C4-2B (cell line): Measurements from ENCODE around the gene SHANK1.
"Not testable (repeated sequence)": the region's sequence is repeated elsewhere in the genome, so short reads cannot be mapped to it uniquely, and the experiment has no call there.

Experiments
- H3K27ac ChIP-seq: fragments of 450-650 bp; 2 replicates; pipeline ENCODE4 v1.5.1; 2017
- ZFX ChIP-seq: fragments of 450-650 bp; IDR thresholded peaks from 2 replicates; pipeline ENCODE4 v1.6.1; 2017
- TF ChIP-seq, protein P1 (sequence below): fragments of 450-650 bp; conservative IDR thresholded peaks from 2 replicates; pipeline ENCODE4 v1.5.1; 2017; ENCODE audit warnings: mild to moderate bottlenecking

The SHANK1 gene

DNA sequence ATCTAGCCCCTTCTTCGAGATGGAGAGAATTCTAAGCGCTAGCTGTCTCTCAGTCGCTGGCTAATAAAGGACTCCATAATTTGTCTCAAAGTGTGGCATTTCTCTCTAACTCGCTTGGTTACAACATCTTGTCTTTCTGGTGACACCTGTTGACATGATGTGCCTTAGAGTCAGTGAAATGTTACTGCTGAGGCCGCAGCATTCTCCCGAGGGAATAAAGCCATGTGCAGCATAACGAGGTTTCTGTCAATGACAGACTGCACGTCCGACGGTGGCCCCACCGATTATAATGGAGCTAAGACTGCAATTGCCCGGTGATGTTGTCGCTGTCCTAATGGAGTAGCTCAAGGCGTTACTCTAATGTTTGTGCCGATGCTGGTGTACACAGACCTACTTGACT is 30.4 kb upstream of the SHANK1 start:
- TF ChIP-seq, protein P1, sequence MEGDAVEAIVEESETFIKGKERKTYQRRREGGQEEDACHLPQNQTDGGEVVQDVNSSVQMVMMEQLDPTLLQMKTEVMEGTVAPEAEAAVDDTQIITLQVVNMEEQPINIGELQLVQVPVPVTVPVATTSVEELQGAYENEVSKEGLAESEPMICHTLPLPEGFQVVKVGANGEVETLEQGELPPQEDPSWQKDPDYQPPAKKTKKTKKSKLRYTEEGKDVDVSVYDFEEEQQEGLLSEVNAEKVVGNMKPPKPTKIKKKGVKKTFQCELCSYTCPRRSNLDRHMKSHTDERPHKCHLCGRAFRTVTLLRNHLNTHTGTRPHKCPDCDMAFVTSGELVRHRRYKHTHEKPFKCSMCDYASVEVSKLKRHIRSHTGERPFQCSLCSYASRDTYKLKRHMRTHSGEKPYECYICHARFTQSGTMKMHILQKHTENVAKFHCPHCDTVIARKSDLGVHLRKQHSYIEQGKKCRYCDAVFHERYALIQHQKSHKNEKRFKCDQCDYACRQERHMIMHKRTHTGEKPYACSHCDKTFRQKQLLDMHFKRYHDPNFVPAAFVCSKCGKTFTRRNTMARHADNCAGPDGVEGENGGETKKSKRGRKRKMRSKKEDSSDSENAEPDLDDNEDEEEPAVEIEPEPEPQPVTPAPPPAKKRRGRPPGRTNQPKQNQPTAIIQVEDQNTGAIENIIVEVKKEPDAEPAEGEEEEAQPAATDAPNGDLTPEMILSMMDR, result no peak
- no peak for TF ChIP-seq ZFX
- no peak overlapping the region for H3K27ac ChIP-seq

DNA sequence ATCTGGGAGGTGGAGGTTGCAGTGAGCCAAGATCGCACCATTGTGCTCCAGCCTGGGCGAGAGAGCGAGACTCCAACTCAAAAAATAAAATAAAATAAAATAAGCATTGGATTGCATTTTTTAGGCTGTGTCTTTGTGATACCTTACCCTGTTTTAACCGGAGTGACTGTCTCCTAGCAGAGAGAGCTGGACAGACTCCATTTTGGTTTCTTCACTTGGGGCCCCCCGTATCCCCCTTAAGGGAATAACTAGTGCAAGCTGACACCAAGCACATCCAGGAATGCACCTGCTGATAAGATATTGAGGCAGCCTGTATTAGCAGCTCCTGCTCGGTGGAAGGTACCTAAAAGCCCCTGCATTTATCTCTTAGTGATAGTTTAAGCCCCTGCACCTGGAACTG is 29.9 kb upstream of the SHANK1 start:
- no peak overlapping the region for H3K27ac ChIP-seq
- no peak for TF ChIP-seq ZFX
- TF ChIP-seq, protein P1, result no peak

DNA sequence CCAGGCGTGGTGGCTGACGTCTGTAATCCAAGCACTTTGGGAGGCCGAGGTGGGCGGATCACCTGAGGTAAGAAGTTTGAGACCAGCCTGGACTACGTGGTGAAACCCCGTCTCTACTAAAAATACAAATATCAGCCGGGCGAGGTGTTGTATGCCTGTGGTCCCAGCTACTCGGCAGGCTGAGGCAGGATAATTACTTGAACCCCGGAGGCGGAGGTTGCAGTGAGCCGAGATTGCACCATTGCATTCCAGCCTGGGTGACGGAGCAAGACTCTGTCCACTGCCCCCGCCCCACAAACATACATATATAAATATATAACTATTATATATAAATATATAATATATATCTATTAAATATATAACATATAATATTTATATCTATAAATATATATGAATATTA is 27.5 kb upstream of the SHANK1 start:
- not testable (repeated sequence) for H3K27ac ChIP-seq

DNA sequence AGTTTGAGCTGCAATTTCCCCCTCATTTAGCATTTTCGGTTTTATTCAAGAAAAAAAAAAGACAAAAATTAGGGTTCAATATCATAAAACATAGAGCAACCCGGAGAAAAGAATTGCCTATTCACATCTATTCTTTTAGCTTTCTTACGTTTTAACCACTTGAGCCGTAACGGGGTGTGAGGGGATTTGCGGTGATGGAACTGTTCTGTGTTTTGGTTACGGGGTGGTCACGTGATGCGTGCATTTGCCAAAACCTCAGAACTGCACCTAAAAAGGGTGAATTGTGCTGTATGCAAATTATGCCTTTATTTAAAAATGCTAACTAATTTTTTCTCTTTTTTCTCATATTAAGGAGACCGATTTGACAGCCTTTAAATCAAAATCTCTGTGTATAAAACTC is 25.6 kb upstream of the SHANK1 start:
- H3K27ac ChIP-seq, result no peak overlapping the region
- TF ChIP-seq, protein P1, result no peak
- TF ChIP-seq ZFX, result no peak

DNA sequence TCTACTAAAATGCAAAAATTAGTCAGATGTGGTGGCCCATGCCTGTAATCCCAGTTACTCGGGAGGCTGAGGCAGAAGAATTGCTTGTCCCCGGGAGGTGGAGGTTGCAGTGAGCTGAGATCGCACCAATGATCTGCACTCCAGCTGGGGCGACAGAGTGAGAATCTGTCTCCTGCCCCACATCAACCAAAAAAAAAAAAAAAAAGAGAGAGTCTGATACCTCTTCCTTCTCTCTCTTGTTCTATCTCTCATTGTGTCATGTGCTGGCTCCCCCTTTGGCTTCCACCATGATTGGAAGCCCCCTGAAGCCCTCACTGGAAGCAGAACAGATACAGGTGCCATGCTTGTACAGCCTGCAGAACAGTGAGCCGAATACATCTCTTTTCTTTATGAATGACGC is 23.9 kb upstream of the SHANK1 start:
- no peak overlapping the region for H3K27ac ChIP-seq
- TF ChIP-seq, protein P1, result no peak
- TF ChIP-seq ZFX, result no peak

DNA sequence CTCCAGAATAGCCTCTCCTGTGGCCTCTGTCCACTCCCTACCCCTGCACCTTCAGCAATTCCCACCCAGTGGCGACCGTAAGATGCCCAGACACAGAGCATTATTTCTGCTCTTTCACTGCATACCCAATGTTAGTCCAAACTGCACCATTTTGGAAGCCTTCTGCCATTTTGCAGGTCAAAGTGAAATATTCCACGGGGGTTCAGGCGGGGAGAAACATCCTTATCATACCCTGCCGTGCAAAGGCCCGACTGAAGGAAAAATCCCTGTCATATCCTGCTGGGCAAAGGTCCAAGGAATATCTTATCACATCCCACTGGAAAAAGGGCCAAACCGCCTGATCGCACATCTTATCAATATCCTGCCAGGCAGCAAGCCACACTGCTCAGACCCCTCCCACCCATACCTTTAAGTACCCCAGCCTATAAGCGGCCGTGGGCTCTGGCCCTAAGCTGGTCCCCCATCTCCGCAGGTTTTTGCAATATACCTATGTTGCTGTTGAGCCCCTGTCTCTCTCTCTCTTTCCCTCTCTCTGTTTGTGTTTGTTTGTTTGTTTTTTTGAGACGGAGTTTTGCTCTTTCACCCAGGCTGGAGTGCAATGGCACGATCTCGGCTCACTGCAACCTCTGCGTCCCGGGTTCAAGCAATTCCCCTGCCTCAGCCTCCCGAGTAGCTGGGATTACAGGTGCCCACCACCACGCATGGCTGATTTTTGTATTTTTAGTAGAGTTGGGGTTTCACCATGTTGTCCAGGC is 21.8 kb upstream of the SHANK1 start:
- TF ChIP-seq, protein P1, result no peak
- no peak for TF ChIP-seq ZFX
- H3K27ac ChIP-seq, result no peak overlapping the region

DNA sequence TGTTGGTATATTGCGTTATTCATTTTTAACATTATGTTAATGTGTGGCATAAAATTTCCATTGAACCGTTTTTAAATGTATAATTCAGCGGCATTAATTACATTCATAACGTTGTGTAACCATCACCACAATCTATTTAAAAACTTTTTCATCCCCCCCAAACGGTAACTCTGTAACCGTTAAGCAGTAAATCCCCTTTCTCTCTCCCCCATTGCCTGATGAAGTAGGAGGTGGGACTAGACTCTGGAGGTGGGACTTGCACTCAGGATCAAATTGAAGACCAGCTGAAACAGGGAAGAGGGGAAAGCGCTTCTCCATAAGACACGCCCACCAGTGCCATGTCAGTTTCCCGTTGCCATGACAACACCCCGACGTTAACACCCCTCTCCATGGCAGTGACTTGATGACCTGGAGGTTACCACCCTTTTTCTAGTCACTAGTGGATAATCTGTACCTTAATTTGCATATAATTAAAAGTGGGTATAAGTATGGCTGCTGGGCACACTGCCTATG is 20.4 kb upstream of the SHANK1 start:
- TF ChIP-seq, protein P1, result no peak
- TF ChIP-seq ZFX, result no peak

More for the DNA sequence above, 20.4 kb upstream of the SHANK1 start:
- no peak overlapping the region for H3K27ac ChIP-seq
